Measurements from ENCODE around the gene DCC.

Gene DCC

GRCh38 chr18:52610451-52611115 is 270.6 kb downstream of the DCC start:
- no peak for DNase-seq

GRCh38 chr18:52612406-52612805 is 272.4 kb downstream of the DCC start:
- no peak for DNase-seq

- no peak for DNase-seq
Observed at GRCh38 chr18:52615321-52615720, 275.3 kb downstream of the DCC start.

GRCh38 chr18:52615943-52616342 is 275.9 kb downstream of the DCC start:
- DNase-seq = no peak

- no peak for DNase-seq
Observed at GRCh38 chr18:52617931-52618330, 277.9 kb downstream of the DCC start.

GRCh38 chr18:52620926-52621439 is 281.0 kb downstream of the DCC start:
- DNase-seq = no peak

- no peak for DNase-seq
Observed at GRCh38 chr18:52624702-52625101, 284.7 kb downstream of the DCC start.

- no peak for DNase-seq
Observed at GRCh38 chr18:52636536-52636935, 296.5 kb downstream of the DCC start.

- no peak for DNase-seq
Observed at GRCh38 chr18:52648201-52648600, 308.2 kb downstream of the DCC start.

GRCh38 chr18:52652391-52652790 is 312.4 kb downstream of the DCC start:
- no peak for DNase-seq

- DNase-seq = no peak
Observed at GRCh38 chr18:52657043-52657805, 317.2 kb downstream of the DCC start.

- DNase-seq = no peak
Observed at GRCh38 chr18:52667463-52668065, 327.6 kb downstream of the DCC start.

GRCh38 chr18:52670896-52671295 is 330.9 kb downstream of the DCC start:
- DNase-seq = no peak

- no peak for DNase-seq
Observed at GRCh38 chr18:52678034-52678433, 338.0 kb downstream of the DCC start.

- no peak for DNase-seq
Observed at GRCh38 chr18:52678551-52678950, 338.6 kb downstream of the DCC start.

- no peak for DNase-seq
Observed at GRCh38 chr18:52679354-52679753, 339.4 kb downstream of the DCC start.

- DNase-seq = no peak
Observed at GRCh38 chr18:52682260-52682659, 342.3 kb downstream of the DCC start.

GRCh38 chr18:52685316-52685715 is 345.3 kb downstream of the DCC start:
- DNase-seq = no peak

- no peak for DNase-seq
Observed at GRCh38 chr18:52691841-52692240, 351.8 kb downstream of the DCC start.

GRCh38 chr18:52694804-52695203 is 354.8 kb downstream of the DCC start:
- DNase-seq = no peak

GRCh38 chr18:52700116-52700515 is 360.1 kb downstream of the DCC start:
- DNase-seq = no peak

GRCh38 chr18:52700816-52701215 is 360.8 kb downstream of the DCC start:
- no peak for DNase-seq

- DNase-seq = no peak
Observed at GRCh38 chr18:52701219-52701935, 361.4 kb downstream of the DCC start.

Measured in GDM1 (cell line).